Muscle layer of colon (tissue), 2 donors: ENCODE measurements around the gene LENG9.

ENCODE experiments used
- H3K27ac ChIP-seq: one replicate; pipeline ENCODE4 v1.7.0; 2013; ENCODE audit warnings: low read depth, mild to moderate bottlenecking, low read length, moderate library complexity
- H3K27me3 ChIP-seq, 2 donors: one replicate each; pipeline ENCODE4 v1.7.0; 2013; ENCODE audit warnings: low read length in 2 of 2, mild to moderate bottlenecking in 2 of 2; ENCODE audit not compliant: insufficient read depth in 2 of 2, control insufficient read depth in 1 of 2
- H3K36me3 ChIP-seq: one replicate; pipeline ENCODE4 v1.7.0; 2013; ENCODE audit warnings: mild to moderate bottlenecking, low read length; ENCODE audit not compliant: insufficient read depth
- H3K4me1 ChIP-seq: one replicate; pipeline ENCODE4 v1.7.0; 2013; ENCODE audit warnings: mild to moderate bottlenecking, low read length; ENCODE audit not compliant: insufficient read depth
- H3K4me3 ChIP-seq, 2 donors: one replicate each; pipeline ENCODE4 v1.7.0; 2013; ENCODE audit warnings: low read length in 2 of 2, low read depth in 1 of 2, mild to moderate bottlenecking in 1 of 2, moderate library complexity in 1 of 2
- H3K9ac ChIP-seq: one replicate; pipeline ENCODE4 v1.7.0; 2013; ENCODE audit warnings: low read length
- H3K9me3 ChIP-seq: one replicate; pipeline ENCODE4 v1.7.0; 2013; ENCODE audit warnings: mild to moderate bottlenecking, low read length
- donor health status: abdominal sarcoma.
- donor health status: Adenocarcinoma of cecum.

LENG9 gene

GRCh38 chr19:54412877-54413276 is 50.7 kb downstream of the LENG9 start:
- Histone ChIP-seq H3K27me3 (peaks cover 12 to 25% of the 10 kb centered on the region in 2 donors), H3K27ac (no peak overlapping the region), H3K4me3 (no peak overlapping the region), H3K9me3 (no peaks in the 10 kb centered on the region), H3K4me1 (no peaks in the 10 kb centered on the region), H3K9ac (no peak overlapping the region), H3K36me3 (no peaks in the 10 kb centered on the region)
